Measurements from ENCODE around the gene GJB6.

The GJB6 gene

DNA sequence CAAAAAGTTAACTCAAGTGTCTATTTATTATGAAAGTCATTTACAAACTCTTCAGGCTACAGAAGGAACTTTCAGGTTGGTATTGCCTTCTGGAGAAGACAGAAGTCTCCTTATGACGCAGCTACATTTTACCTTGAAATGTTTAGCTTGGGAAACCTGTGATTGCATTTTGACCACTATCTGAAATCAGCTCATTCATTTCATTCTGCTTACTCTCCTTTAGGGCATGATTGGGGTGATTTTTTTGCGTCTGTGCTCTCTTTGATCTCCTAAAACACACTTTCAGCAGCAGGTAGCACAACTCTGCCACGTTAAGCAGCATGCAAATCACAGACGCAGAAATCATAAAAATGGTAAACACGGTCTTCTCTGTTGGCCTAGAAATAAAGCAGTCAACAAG lies 9.6 kb downstream of the GJB6 start:
- Histone ChIP-seq H3K27me3 (ENCODE audit: insufficient read depth, low read depth) (no peaks in the 10 kb centered on the region), H3K36me3 (ENCODE audit: insufficient read depth) (no peaks in the 10 kb centered on the region)
- TF ChIP-seq, protein P1, sequence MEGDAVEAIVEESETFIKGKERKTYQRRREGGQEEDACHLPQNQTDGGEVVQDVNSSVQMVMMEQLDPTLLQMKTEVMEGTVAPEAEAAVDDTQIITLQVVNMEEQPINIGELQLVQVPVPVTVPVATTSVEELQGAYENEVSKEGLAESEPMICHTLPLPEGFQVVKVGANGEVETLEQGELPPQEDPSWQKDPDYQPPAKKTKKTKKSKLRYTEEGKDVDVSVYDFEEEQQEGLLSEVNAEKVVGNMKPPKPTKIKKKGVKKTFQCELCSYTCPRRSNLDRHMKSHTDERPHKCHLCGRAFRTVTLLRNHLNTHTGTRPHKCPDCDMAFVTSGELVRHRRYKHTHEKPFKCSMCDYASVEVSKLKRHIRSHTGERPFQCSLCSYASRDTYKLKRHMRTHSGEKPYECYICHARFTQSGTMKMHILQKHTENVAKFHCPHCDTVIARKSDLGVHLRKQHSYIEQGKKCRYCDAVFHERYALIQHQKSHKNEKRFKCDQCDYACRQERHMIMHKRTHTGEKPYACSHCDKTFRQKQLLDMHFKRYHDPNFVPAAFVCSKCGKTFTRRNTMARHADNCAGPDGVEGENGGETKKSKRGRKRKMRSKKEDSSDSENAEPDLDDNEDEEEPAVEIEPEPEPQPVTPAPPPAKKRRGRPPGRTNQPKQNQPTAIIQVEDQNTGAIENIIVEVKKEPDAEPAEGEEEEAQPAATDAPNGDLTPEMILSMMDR (conservative IDR thresholded peaks at IDR 0.05; ENCODE audit: low read depth, low read length): no peak

GRCh38 chr13:20221772-20222171 lies 10.3 kb downstream of the GJB6 start:
- Histone ChIP-seq H3K4me1 (ENCODE audit: low read depth, poor library complexity, severe bottlenecking) (peaks cover 16% of the 10 kb centered on the region), H2AFZ (ENCODE audit: low read depth) (no peak overlapping the region), H3K79me2 (ENCODE audit: insufficient read depth, low read depth) (no peaks in the 10 kb centered on the region), H3K27me3 (ENCODE audit: insufficient read depth, low read depth) (no peaks in the 10 kb centered on the region), H3K4me2 (no peak overlapping the region), H4K20me1 (ENCODE audit: insufficient read depth) (no peaks in the 10 kb centered on the region), H3K27ac (no peak overlapping the region), H3K4me3 (IDR thresholded peaks at IDR 0.05; ENCODE audit: insufficient read depth, low read depth, low read length) (no peak overlapping the region), H3K36me3 (ENCODE audit: insufficient read depth) (no peaks in the 10 kb centered on the region), H3K9ac (no peak overlapping the region)
- TF ChIP-seq, protein P1 (conservative IDR thresholded peaks at IDR 0.05; ENCODE audit: low read depth, low read length): no peak

More for the DNA sequence above, 9.6 kb downstream of the GJB6 start:
- Histone ChIP-seq H3K4me3 (IDR thresholded peaks at IDR 0.05; ENCODE audit: insufficient read depth, low read depth, low read length) (no peak overlapping the region), H2AFZ (ENCODE audit: low read depth) (no peak overlapping the region), H3K79me2 (ENCODE audit: insufficient read depth, low read depth) (no peaks in the 10 kb centered on the region), H3K4me1 (ENCODE audit: low read depth, poor library complexity, severe bottlenecking) (peaks cover 16% of the 10 kb centered on the region), H3K27ac (no peak overlapping the region), H3K4me2 (no peak overlapping the region), H4K20me1 (ENCODE audit: insufficient read depth) (no peaks in the 10 kb centered on the region), H3K9ac (no peak overlapping the region)

DNA sequence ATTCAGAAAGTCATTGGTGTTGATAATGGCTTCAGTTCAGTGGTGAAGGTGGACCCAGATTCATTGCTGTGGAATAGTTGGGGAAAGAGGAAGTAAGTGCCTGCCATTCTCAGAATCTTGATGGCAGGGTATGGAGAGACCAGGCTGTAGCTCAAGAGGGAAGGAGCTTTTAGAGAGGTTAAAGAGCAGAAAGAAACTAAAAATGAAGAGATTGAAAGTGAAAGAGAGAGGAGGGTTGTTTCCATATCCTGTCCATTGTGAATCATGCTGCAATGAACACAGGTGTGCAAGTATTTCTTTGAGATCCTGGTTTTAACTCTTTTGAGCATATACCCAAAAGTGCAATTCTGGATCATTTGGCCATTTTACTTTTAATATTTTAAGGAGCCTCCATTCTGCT lies 12.5 kb downstream of the GJB6 start:
- Histone ChIP-seq H3K79me2 (ENCODE audit: insufficient read depth, low read depth) (no peaks in the 10 kb centered on the region), H3K4me3 (IDR thresholded peaks at IDR 0.05; ENCODE audit: insufficient read depth, low read depth, low read length) (no peak overlapping the region), H2AFZ (ENCODE audit: low read depth) (peak overlapping the region; percentile 69), H3K36me3 (ENCODE audit: insufficient read depth) (no peaks in the 10 kb centered on the region), H4K20me1 (ENCODE audit: insufficient read depth) (no peaks in the 10 kb centered on the region), H3K4me2 (peak overlapping the region; percentile 74), H3K4me1 (ENCODE audit: low read depth, poor library complexity, severe bottlenecking) (peaks cover 16% of the 10 kb centered on the region), H3K27ac (peak overlapping the region; percentile 44), H3K9ac (no peak overlapping the region), H3K27me3 (ENCODE audit: insufficient read depth, low read depth) (no peaks in the 10 kb centered on the region)
- TF ChIP-seq, protein P1 (conservative IDR thresholded peaks at IDR 0.05; ENCODE audit: low read depth, low read length): no peak

GRCh38 chr13:20217168-20217567 lies 15.0 kb downstream of the GJB6 start:
- H3K27me3 ChIP-seq (ENCODE audit: insufficient read depth, low read depth): no peaks in the 10 kb centered on the region
- TF ChIP-seq, protein P1 (conservative IDR thresholded peaks at IDR 0.05; ENCODE audit: low read depth, low read length): no peak
- no peaks in the 10 kb centered on the region for H3K79me2 ChIP-seq (ENCODE audit: insufficient read depth, low read depth)
- H3K27ac ChIP-seq: no peak overlapping the region
- H3K4me1 ChIP-seq (ENCODE audit: low read depth, poor library complexity, severe bottlenecking): peaks cover 16% of the 10 kb centered on the region
- no peaks in the 10 kb centered on the region for H3K36me3 ChIP-seq (ENCODE audit: insufficient read depth)
- H4K20me1 ChIP-seq (ENCODE audit: insufficient read depth): no peaks in the 10 kb centered on the region
- H2AFZ ChIP-seq (ENCODE audit: low read depth): no peak overlapping the region
- no peak overlapping the region for H3K4me3 ChIP-seq (IDR thresholded peaks at IDR 0.05; ENCODE audit: insufficient read depth, low read depth, low read length)
- H3K4me2 ChIP-seq: no peak overlapping the region
- no peak overlapping the region for H3K9ac ChIP-seq

Data from KMS-11 (cell line).